Endothelial cell of umbilical vein (primary cell): ENCODE measurements around the gene SMC5. TPM values are rescaled to one million over a fixed set of nuclear protein-coding genes. Genes with fewer than 3 reads are reported as not detected.

ENCODE experiments used
- BruUV-seq: library from RNA; stranded (reverse); fragments of 400-500 nt; replicated peaks from 2 replicates; lab custom pipeline; 2021; lab: Mats Ljungman, UMichigan
- CTCF ChIA-PET: fragments of 300-600, 350-600 bp; sonication (Branson Sonifier 250); formaldehyde crosslinking; loops from one replicate; lab custom pipeline; 2021; ENCODE audit warnings: antibody characterized with exemption, inconsistent platforms; lab: Charles Lee
- POLR2A ChIA-PET: fragments of 300-600, 350-600 bp; sonication (Branson Sonifier 250); formaldehyde crosslinking; loops from one replicate; lab custom pipeline; 2021; ENCODE audit warnings: antibody characterized with exemption, inconsistent platforms; lab: Charles Lee
- DNase-seq: peaks from one replicate; pipeline ENCODE4 v3.0.0-alpha.2; 2011; ENCODE audit warnings: low read depth, low spot score
- FAIRE-seq: peaks from 2 replicates; lab custom pipeline; 2011; peaks lifted over from hg19 to GRCh38; lab: Jason Lieb, UNC
- H2AFZ ChIP-seq: 2 replicates; pipeline ENCODE4 v1.6.0; 2012; ENCODE audit warnings: low read depth, low read length, control low read depth, inconsistent platforms
- H3K27ac ChIP-seq: 2 replicates; pipeline ENCODE4 v1.5.1; 2011; ENCODE audit warnings: low read depth, mild to moderate bottlenecking, control low read depth, low read length, moderate library complexity; ENCODE audit not compliant: insufficient read depth
- H3K27me3 ChIP-seq, 2 experiments: 2 replicates each; pipeline versions ENCODE4 v1.6.0 to v1.6.1; 2011; ENCODE audit warnings: low read length in 2 of 2, mixed read lengths in 1 of 2; ENCODE audit not compliant: control insufficient read depth in 2 of 2, insufficient read depth in 2 of 2
- H3K36me3 ChIP-seq, 2 experiments: 2 replicates in 1 of 2; 3 replicates in 1 of 2; pipeline ENCODE4 v1.5.1; 2011; ENCODE audit warnings: low read length in 2 of 2, mild to moderate bottlenecking in 1 of 2, moderate library complexity in 1 of 2; ENCODE audit not compliant: control insufficient read depth in 2 of 2, insufficient read depth in 2 of 2; ENCODE audit errors: extremely low read depth in 1 of 2
- H3K4me1 ChIP-seq: 3 replicates; pipeline ENCODE4 v1.5.1; 2011; ENCODE audit warnings: mild to moderate bottlenecking, low read length; ENCODE audit not compliant: control insufficient read depth, insufficient read depth; ENCODE audit errors: extremely low read depth
- H3K4me2 ChIP-seq: 2 replicates; pipeline ENCODE4 v1.6.1; 2011; ENCODE audit warnings: low read length, control low read depth, mixed read lengths; ENCODE audit not compliant: insufficient read depth
- H3K4me3 ChIP-seq, 3 experiments: fragments of 200-600 bp in 1 of 3; sonication (generic), shearing (Covaris generic) in 1 of 3; replicated peaks in 1 of 3; 2 replicates each; pipeline ENCODE4 v1.5.1; 2011 to 2016; ENCODE audit warnings: control low read depth in 3 of 3, low read length in 3 of 3, mild to moderate bottlenecking in 2 of 3, inconsistent platforms in 1 of 3, low read depth in 1 of 3, moderate library complexity in 1 of 3; ENCODE audit not compliant: insufficient read depth in 1 of 3
- H3K79me2 ChIP-seq: 2 replicates; pipeline ENCODE4 v1.6.0; 2012; ENCODE audit warnings: low read length, inconsistent platforms; ENCODE audit not compliant: control insufficient read depth, insufficient read depth
- H3K9ac ChIP-seq: replicated peaks from 2 replicates; pipeline ENCODE3; 2011; ENCODE audit warnings: low read length, control low read depth; ENCODE audit not compliant: insufficient read depth; ENCODE audit errors: extremely low read depth
- H3K9me1 ChIP-seq: replicated peaks from 3 replicates; pipeline ENCODE4 v1.6.0; 2011; ENCODE audit warnings: mild to moderate bottlenecking, low read length; ENCODE audit not compliant: control insufficient read depth, insufficient read depth; ENCODE audit errors: extremely low read depth
- H3K9me3 ChIP-seq: replicated peaks from 2 replicates; pipeline ENCODE4 v1.5.1; 2012; ENCODE audit warnings: low read length, inconsistent platforms; ENCODE audit not compliant: control insufficient read depth, insufficient read depth
- H4K20me1 ChIP-seq: replicated peaks from 2 replicates; pipeline ENCODE3; 2011; ENCODE audit warnings: mild to moderate bottlenecking, low read length; ENCODE audit not compliant: control insufficient read depth, insufficient read depth; ENCODE audit errors: extremely low read depth
- CTCF ChIP-seq, 2 donors: IDR thresholded peaks; 1 replicate in 1 of 2; 2 replicates in 1 of 2; pipeline ENCODE4 v1.5.1; 2011; ENCODE audit warnings: low read length in 2 of 2, mild to moderate bottlenecking in 2 of 2, moderate library complexity in 2 of 2, control low read depth in 1 of 2, inconsistent platforms in 1 of 2, low read depth in 1 of 2; ENCODE audit not compliant: insufficient read depth in 1 of 2; ENCODE audit errors: extremely low read depth in 1 of 2
- FOS ChIP-seq: IDR thresholded peaks from 2 replicates; pipeline ENCODE4 v1.6.1; 2011; ENCODE audit warnings: mild to moderate bottlenecking, low read length, moderate library complexity, borderline replicate concordance; ENCODE audit not compliant: insufficient read depth
- GATA2 ChIP-seq: IDR thresholded peaks from 2 replicates; pipeline ENCODE4 v1.7.0; 2011; ENCODE audit warnings: low read depth, mild to moderate bottlenecking, moderate library complexity, mixed read lengths, low read length; ENCODE audit not compliant: insufficient read length, insufficient read depth
- POLR2A ChIP-seq: IDR thresholded peaks from 2 replicates; pipeline ENCODE4 v1.6.1; 2012; ENCODE audit warnings: low read depth, mild to moderate bottlenecking, control low read depth, low read length
- dilution Hi-C: fragments of 300-500 bp; cut with MboI; formaldehyde crosslinking; loops from one replicate; pipeline ENCODE4 v1.15.0; 2019; ENCODE audit warnings: low sequenced_read_pairs; ENCODE audit not compliant: extremely low pct_ligation_motif_present
- intact Hi-C: fragments of 100-400 bp; cut with micrococcal nuclease; formaldehyde crosslinking; loops from one replicate; pipeline ENCODE4 v1.10.0; 2022
- polyA plus RNA-seq, 4 experiments: library from polyadenylated mRNA; depleted of rRNA in 3 of 4; stranded (reverse) in 3 of 4; unstranded in 1 of 4; fragments of >200 nt; gene quantifications; 2 replicates each; pipeline versions ENCODE4 v1.2.1 to v1.2.3, GENCODE V29; 2011 to 2012; ENCODE audit warnings: missing spikeins in 1 of 4
- total RNA-seq: library from RNA; stranded (reverse); gene quantifications from 2 replicates; pipeline ENCODE4 v1.2.3, GENCODE V29; 2021

Gene SMC5
- total and polyA plus RNA-seq, 2 donors (not counting 3 experiments of a cell fraction or from before 2014, with no cell fraction given), result 17.1 to 32.8 TPM

GRCh38 chr9:70278305-70278704 is 19.5 kb downstream of the SMC5 start:
- DNase-seq (no peak), FAIRE-seq (no peak)
- intact Hi-C loops (no loop called here), dilution Hi-C loops (no loop called here)
- Histone ChIP-seq H3K4me3 (no peak overlapping the region), H3K79me2 (peaks cover 27% of the 10 kb centered on the region), H3K4me1 (no peaks in the 10 kb centered on the region), H3K9me1 (no peaks in the 10 kb centered on the region), H3K9me3 (no peaks in the 10 kb centered on the region), H3K27ac (no peak overlapping the region), H4K20me1 (no peaks in the 10 kb centered on the region), H3K4me2 (no peak overlapping the region), H3K9ac (no peak overlapping the region), H3K36me3 (peaks cover 2 to 15% of the 10 kb centered on the region in 2 experiments), H3K27me3 (no peaks in the 10 kb centered on the region), H2AFZ (no peak overlapping the region)
- ChIA-PET CTCF (no interaction called here), POLR2A (no interaction called here)
- TF ChIP-seq POLR2A (no peak), GATA2 (no peak), FOS (no peak)
- BruUV-seq, result no TSS peak

- H3K9me3 ChIP-seq, result no peaks in the 10 kb centered on the region
- FAIRE-seq (no peak), DNase-seq (no peak)
- no peaks in the 10 kb centered on the region for H4K20me1 ChIP-seq
- H3K27ac ChIP-seq, result no peak overlapping the region
- peaks cover 6% of the 10 kb centered on the region for H3K79me2 ChIP-seq
- dilution Hi-C loops (no loop called here), intact Hi-C loops (no loop called here)
- no peak overlapping the region for H3K9ac ChIP-seq
- no peaks in the 10 kb centered on the region for H3K9me1 ChIP-seq
- peaks cover 2 to 12% of the 10 kb centered on the region in 2 experiments for H3K36me3 ChIP-seq
- no peak overlapping the region for H2AFZ ChIP-seq
- no peaks in the 10 kb centered on the region for H3K27me3 ChIP-seq
- BruUV-seq, result no TSS peak
- TF ChIP-seq CTCF (IDR thresholded peaks at IDR 0.05; ENCODE audit: extremely low read depth in 1 of 2, insufficient read depth in 1 of 2, low read depth in 1 of 2, low read length in 2 of 2) (no peak), FOS (peak; percentile 5)
- ChIA-PET CTCF (interaction anchor here (1.3 kb wide), 1 partner anchor 12 kb away, joined by 4 read pairs; no protein-coding TSS in a partner anchor), POLR2A (no interaction called here)
- H3K4me1 ChIP-seq, result no peaks in the 10 kb centered on the region
- no peak overlapping the region for H3K4me2 ChIP-seq
- no peak overlapping the region for H3K4me3 ChIP-seq
These were observed 25.1 kb downstream of the SMC5 start for GRCh38 chr9:70283848-70284247.
